HG02678 (cell line): ENCODE data around the gene ZFP69.
A peak's percentile ranks its signal among the peaks of the same experiment; 100 is the strongest.

ENCODE experiments used
- ATAC-seq: cut with Tn5 transposase; IDR thresholded peaks from one replicate; pipeline ENCODE4 v1.9.1; 2021; ENCODE audit warnings: mild to moderate bottlenecking, moderate library complexity; ENCODE audit not compliant: unreplicated experiment

The ZFP69 gene

GRCh38 chr1:40507973-40508372 lies 30.9 kb downstream of the ZFP69 start:
- ATAC-seq: no peak

- peak; percentile 98 for ATAC-seq
These were observed 31.6 kb downstream of the ZFP69 start, which contains the start of gene EXO5 for GRCh38 chr1:40508375-40509341. EXO5 (plus strand) TSS chr1:40508767; CDS start chr1:40514545, 5,778 bp downstream.

GRCh38 chr1:40519517-40519916 lies 42.4 kb downstream of the ZFP69 start:
- ATAC-seq: no peak

GRCh38 chr1:40530735-40531380 lies 53.8 kb downstream of the ZFP69 start:
- ATAC-seq: peak; percentile 5

- peak; percentile 95 for ATAC-seq
These were observed 54.4 kb downstream of the ZFP69 start, which contains the start of gene ZNF684 for GRCh38 chr1:40531381-40532061. ZNF684 (plus strand) TSS chr1:40531637; CDS start chr1:40533167, 1,530 bp downstream.

GRCh38 chr1:40532062-40532389 lies 54.9 kb downstream of the ZFP69 start:
- ATAC-seq: no peak

- no peak for ATAC-seq
These were observed 55.8 kb downstream of the ZFP69 start for GRCh38 chr1:40532844-40533424.

- ATAC-seq: no peak
These were observed 57.5 kb downstream of the ZFP69 start for GRCh38 chr1:40534589-40534988.

- ATAC-seq: no peak
These were observed 58.6 kb downstream of the ZFP69 start for GRCh38 chr1:40535732-40536131.

GRCh38 chr1:40539338-40539737 lies 62.2 kb downstream of the ZFP69 start:
- ATAC-seq: no peak
